Measurements from ENCODE around the gene CAP2.

Gene CAP2

GRCh38 chr6:17506531-17506930, 113.1 kb downstream of the CAP2 start:
- DNase-seq (ENCODE audit: low read depth) = no peak
- H3K4me3 ChIP-seq (ENCODE audit: low read length) = no peak overlapping the region
- TF ChIP-seq CTCF (conservative IDR thresholded peaks at IDR 0.05; ENCODE audit: low read length) = no peak

GRCh38 chr6:17506962-17507361, 113.6 kb downstream of the CAP2 start:
- H3K4me3 ChIP-seq (ENCODE audit: low read length) = no peak overlapping the region
- TF ChIP-seq CTCF (conservative IDR thresholded peaks at IDR 0.05; ENCODE audit: low read length) = no peak
- no peak for DNase-seq (ENCODE audit: low read depth)

- TF ChIP-seq CTCF (conservative IDR thresholded peaks at IDR 0.05; ENCODE audit: low read length) = no peak
- no peak overlapping the region for H3K4me3 ChIP-seq (ENCODE audit: low read length)
- no peak for DNase-seq (ENCODE audit: low read depth)
Measured at GRCh38 chr6:17511084-17511483, 117.7 kb downstream of the CAP2 start.

- DNase-seq (ENCODE audit: low read depth) = no peak
- H3K4me3 ChIP-seq (ENCODE audit: low read length) = no peak overlapping the region
- no peak for TF ChIP-seq CTCF (conservative IDR thresholded peaks at IDR 0.05; ENCODE audit: low read length)
Measured at GRCh38 chr6:17511580-17511979, 118.2 kb downstream of the CAP2 start.

GRCh38 chr6:17519120-17519519, 125.7 kb downstream of the CAP2 start:
- peak; percentile 37 for DNase-seq (ENCODE audit: low read depth)
- TF ChIP-seq CTCF (conservative IDR thresholded peaks at IDR 0.05; ENCODE audit: low read length) = no peak
- no peak overlapping the region for H3K4me3 ChIP-seq (ENCODE audit: low read length)

- no peak overlapping the region for H3K4me3 ChIP-seq (ENCODE audit: low read length)
- TF ChIP-seq CTCF (conservative IDR thresholded peaks at IDR 0.05; ENCODE audit: low read length) = no peak
- DNase-seq (ENCODE audit: low read depth) = peak; percentile 43
Measured at GRCh38 chr6:17525637-17526036, 132.2 kb downstream of the CAP2 start.

GRCh38 chr6:17527076-17527475, 133.7 kb downstream of the CAP2 start:
- TF ChIP-seq CTCF (conservative IDR thresholded peaks at IDR 0.05; ENCODE audit: low read length) = no peak
- peak; percentile 31 for DNase-seq (ENCODE audit: low read depth)
- H3K4me3 ChIP-seq (ENCODE audit: low read length) = no peak overlapping the region

All from AG10803 (cell line).